GM19023 (cell line): Measurements from ENCODE around the gene ARHGAP10.
A peak's percentile ranks its signal among the peaks of the same experiment; 100 is the strongest.

Experiments
- ATAC-seq: cut with Tn5 transposase; IDR thresholded peaks from one replicate; pipeline ENCODE4 v1.9.1; 2021; ENCODE audit warnings: mild to moderate bottlenecking, moderate library complexity; ENCODE audit not compliant: unreplicated experiment

The ARHGAP10 gene

DNA sequence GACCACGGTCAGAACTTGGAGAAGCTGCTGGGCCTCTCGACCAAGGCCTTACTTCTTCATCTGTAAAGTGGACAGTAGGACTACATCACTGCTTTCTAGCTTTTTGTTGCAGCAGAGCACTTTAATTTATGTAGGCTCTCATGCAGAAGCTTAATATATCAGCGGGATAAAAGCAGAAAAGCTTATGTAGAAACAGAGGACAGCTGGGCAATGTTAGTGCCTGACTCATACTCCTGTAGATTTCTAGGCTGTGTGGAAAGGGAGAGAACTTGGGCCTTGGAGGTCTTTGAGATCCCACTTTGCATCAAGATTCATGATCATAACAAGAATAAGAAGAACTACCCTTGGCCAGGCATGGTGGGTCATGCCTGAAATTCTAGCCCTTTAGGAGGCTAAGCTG lies 91.2 kb downstream of the ARHGAP10 start:
- ATAC-seq, result no peak

DNA sequence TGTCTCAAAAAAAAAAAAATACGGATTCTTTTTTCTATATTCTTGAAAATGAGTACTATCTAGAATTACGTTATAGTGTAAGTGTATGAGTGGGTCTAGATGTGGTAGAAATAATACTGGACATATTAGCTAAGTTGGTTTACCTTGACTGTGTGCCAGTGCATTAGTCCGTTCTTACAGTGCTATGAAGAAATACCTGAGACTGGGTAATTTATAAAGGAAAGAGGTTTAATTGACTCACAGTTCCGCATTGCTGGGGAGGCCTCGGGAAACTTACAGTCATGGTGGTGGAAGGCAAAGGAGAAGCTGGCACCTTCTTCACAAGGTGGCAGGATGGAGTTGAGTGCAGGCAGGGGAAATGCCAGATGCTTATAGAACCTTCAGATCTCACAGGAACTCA lies 92.4 kb downstream of the ARHGAP10 start:
- no peak for ATAC-seq

DNA sequence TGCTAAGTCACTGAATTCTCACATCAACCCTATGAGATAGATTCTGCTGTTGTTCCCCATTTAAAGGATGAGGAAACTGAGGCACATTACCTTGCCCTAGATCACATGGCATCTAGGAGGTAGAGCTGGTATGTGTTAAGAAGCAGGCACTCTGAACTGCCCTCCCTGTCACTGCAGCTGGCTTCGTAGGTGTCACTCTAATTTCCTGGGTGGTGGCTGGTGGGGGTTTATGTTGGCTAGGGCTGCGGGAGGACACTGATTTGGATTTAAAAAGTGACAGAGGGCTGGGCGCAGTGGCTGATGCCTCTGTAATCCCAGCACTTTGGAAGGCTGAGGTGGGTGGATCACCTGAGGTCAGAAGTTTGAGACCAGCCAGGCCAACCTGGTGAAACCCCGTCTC lies 93.0 kb downstream of the ARHGAP10 start:
- ATAC-seq, result no peak

DNA sequence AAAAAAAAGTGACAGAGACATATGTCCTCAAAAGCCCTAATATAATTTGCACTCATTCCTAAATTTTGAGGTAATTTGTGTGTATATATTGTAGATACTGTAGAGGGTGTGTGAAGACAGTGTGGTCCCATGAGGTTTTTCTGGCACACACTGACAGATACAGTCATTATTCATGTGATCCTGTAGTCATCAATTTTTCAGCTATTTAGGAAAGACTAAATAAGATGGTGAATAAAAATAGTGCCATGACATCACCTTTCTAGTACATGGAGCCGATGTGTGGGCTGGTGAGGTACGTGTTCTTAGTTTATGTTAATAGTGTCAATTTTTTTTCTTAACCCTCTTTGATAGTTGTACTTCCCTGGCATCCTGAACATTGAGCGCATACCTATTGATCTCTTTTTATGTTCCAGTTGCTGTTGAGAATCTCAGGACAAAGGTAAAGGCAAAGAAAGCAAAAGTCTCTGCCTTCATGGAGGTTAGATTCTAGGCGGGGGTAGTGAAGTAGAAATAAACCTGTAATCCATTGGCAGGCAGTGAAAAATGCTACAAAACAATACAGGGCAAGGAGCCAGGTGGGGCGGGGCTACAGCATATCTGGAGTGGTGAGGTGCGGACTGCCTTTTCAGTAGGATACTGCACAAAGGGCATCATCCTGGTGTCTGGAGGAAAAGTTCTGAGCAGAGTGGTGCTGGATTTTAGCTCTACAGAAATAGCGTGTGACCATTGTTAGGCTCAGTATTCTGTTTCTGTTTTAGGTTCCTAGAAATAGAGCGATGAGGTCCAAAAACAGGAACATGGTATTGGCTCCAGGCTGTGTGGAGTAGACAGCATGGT lies 93.8 kb downstream of the ARHGAP10 start:
- no peak for ATAC-seq

DNA sequence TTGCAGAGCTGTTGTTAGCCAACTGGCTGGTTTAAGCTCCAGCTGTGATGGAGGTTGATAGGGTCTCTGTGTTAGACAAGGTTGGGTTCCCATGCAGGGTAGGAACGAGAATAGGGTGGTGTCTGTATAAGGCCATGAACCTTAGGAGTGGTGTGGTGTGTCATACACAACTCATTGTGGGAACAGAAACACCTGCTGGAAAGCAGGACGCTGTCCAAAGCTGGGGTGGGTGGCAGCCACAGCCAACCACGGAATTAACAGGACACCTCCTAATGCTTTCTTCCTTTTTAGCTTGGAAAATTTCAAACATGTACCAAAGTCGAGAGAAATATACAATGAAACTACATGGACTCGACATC lies 94.4 kb downstream of the ARHGAP10 start:
- no peak for ATAC-seq

DNA sequence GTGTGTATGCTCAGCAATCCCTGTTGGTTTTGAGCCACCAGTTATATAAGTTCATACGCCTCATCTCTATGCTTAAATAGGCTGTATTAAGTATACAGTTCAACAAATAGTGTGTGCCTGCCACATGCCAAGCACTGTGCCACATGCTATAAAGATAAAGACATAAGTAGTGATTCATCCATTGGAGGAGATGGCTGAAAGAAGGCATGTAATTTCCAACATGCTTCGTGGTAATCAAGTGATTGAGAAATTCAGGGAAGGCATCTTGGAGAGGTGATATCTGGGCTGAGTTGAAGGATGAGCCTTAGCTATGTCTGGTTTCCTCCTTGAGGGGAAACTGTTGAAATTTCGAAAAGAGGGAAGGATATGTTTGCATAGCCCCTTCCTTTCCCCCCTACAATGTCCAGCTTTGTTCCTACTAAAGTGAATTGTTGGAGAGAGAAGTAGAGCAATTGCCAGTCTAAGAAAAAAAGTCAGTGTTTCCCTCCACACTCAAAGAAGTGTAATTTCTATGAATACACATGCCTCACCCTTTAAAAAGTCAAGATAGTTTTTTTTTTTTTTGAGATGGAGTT lies 96.5 kb downstream of the ARHGAP10 start:
- ATAC-seq, result no peak

DNA sequence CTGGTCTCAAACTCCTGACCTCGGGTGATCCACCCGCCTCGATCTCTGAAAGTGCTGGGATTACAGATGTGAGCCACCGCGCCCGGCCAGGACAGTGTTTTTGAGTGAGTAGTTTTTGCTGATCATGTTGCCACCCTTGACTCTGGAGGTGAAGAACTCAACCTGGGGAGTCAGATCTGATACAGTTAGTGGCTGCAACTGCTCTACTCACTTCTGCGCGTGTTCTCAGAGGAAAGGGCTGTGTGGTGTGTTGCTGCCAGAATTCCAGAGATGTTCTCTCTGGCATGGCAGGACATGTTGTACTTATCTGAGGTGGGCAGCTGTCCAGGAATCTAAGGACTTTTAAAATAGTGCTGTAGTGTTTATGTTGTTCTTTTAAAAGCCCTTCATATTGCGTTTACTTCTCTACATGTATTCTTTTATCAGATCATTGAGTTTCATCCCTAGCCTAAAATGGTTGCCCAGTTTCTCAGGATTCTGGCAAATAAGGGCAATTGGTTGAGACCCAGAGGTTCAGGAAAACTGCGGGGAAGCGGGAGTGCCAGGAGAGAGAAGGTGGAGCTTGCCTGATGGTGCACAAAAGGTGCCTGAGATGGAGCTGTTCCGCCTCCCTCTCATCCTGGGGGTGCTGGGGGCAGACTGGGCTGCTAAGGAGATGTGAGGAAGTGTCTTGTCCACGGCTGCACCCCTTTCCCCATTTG lies 97.7 kb downstream of the ARHGAP10 start:
- ATAC-seq, result no peak

DNA sequence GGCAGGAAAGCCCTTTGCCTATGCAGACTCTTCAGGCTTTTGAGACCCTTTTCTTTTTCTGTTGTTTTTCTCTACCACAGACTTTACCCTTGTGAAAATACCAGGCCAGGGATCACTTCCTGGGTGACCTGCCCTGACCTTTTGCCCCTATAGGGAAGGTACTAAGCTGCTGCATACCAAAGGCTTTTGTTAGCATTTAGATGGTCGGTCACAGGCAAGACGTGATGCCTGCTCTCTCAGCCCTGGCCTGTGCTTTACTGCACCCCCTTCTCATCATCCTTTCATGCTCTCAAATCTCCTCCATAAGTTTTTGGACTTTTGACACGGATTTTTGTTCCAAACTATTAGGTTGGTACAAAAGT lies 98.2 kb downstream of the ARHGAP10 start:
- no peak for ATAC-seq

DNA sequence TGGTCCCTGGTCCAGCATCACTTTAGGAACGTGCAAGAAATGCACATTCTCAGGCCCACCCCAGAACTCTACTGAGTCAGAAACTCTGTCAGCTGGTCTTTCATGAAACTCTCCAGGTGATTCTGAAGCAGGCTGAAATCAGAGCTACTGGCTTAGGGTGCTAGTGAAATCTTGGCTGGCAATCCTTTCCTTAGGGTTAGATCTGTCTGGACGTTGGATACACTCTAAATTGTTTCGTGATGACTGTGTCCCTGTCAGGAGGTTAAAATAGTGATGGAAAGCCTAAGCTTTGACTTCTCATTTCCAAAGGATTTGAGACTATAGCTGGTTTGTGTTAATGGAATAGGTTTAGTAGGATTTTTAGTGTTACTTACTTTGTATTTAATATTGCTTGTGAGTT lies 99.1 kb downstream of the ARHGAP10 start:
- ATAC-seq, result no peak

DNA sequence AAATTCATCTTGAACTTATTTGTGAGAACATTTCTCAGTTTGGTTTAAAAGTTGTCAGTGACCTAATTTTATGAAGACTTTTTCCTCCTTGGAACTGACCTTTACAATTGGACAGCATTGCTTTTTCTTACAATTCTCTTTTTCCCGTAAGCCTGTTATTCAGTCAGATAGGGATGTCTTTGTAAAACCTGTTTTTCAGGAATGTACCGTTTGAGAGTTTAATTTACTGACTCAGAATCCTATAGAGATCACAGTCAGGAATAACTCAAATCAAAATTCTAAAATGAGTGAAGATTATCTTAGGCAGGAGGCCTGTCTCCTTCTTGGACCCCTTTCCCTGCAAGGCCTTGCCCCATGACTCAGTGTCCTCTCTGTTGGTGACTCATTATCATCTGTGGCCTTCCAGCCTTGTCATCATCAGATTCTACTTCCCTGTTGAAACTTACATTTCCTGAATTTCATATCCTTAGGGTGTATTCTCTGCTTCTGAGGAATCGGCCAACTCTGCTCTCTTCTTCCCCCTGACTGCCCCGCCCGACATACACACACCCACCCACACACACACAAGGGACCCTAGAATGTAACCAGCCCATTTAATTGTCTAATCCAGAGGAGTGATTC lies 99.8 kb downstream of the ARHGAP10 start:
- no peak for ATAC-seq

DNA sequence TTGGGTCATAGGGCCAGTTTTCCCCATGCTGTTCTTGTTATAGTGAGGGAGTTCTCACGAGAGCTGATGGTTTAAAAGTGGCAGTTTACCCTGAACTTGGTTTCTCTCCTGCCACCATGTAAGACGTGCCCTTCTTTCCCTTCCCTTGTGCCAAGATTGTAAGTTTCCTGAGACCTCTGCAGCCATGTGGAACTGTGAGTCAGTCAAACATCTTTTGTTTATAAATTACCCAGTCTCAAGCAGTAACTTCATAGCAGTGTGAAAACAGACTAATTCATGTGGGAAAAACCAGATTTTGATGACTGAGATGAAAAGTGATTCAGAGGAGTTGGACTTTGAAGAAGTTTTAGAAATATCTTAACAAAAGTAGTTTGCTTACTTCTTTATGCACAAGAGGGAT lies 101.4 kb downstream of the ARHGAP10 start:
- no peak for ATAC-seq

DNA sequence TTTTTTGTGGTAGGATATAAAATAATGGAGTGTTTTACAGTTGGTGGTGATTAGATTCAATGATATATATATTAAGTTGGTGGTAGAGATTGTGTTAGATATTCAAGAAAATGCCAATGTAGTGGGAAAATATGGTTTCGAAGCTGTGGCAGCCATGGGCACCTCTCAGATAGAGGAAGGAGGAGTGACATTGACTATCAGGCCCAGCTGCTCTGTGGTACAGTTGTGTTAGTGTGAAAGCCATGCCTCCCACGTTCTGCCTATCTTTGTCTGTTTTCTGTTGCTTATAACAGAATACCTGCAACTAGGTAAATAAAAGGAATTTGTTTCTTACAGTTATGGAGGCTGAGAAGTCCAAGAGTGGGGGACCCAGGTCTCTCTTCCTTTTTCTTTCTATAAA lies 101.9 kb downstream of the ARHGAP10 start:
- no peak for ATAC-seq

DNA sequence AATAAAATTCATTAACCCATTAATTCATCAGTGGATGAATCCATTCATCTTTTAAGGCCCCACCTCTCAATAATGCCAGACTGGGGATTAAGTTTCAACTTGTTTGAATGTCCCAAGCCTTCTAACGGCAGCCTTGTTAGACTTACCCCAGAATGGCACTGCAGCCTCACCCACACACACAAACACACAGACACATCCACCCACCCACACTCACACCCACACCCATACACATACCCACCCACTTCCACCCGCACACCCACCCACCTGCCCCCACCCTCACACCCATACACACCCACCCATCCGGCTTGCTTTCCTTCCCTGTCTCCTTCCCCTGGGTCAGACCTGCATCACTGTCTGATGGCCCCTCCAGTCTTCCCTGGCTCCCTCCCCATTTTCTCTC lies 102.6 kb downstream of the ARHGAP10 start:
- no peak for ATAC-seq

DNA sequence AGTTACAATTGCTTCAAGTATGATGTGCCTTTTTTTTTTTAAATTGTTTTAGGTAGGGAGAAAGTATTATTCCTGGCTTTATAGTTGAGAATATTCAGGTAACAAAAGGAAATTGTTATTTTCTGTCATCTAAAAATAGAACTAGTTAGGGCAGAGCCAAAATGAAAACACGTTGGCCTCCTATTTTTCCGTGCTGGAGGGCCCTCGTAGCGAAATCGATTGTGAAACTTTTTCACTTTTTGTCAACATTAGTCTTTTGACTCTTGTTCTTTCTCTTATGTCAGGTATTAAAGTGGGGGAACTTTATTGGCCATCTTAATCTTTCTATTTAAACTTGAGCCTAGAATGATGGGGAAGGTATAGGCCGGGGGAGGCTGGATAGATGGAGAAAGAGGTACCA lies 104.9 kb downstream of the ARHGAP10 start:
- ATAC-seq, result no peak

DNA sequence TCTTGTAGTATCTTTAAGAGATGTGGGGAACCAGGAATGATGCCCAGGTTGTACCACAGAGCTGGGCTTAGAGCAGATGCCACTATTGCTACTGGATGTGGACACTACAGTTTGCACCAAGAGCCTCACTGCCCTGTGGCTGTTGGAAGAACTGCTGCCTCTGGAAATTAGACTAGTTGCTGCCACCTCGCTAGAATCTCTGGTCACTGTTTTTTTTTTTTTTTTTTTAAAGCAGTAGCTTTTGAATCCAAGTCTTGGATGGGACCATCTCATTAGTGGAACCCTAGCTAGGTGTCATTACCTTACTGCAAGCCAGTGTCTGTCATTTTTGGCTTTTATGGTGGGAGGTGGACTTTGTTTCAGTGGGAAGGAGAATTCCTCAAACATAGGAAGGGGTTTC lies 105.5 kb downstream of the ARHGAP10 start:
- ATAC-seq, result no peak

DNA sequence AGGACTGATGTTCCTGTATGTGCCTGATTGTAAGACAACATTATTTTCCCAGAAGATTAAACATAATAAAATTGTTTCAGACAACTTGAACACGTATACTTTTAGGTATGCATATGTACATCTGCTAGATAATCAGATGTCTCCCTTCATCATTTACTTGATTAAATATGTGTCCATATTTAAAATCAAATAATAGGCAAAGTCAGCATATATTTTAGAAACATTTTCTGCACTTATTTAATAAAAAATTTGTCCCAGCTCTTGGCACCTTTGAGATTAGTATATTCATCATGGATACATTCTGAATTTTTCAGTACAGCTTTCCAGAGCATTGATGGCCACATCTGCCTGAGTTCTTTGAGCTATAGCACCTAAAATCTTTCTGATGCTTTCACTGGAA lies 106.0 kb downstream of the ARHGAP10 start:
- no peak for ATAC-seq

DNA sequence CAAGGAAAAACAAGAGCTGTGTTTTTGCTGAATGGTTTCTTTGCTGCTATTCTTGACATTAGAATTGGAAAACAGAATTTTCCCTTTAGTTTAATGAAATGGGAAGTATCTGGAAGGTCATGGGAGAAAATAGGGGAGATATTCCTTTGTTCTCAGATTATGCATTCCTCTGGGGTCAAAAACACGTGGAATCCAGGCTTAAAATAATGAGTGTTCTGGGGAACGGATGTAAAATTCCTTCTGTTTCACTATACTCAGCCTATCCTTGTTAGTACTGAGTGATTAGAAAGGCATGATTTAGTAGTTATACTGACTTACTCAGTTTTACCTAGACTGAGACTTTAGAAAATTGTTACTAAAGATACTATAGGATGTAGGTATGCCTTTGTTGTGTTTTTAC lies 107.3 kb downstream of the ARHGAP10 start:
- no peak for ATAC-seq

DNA sequence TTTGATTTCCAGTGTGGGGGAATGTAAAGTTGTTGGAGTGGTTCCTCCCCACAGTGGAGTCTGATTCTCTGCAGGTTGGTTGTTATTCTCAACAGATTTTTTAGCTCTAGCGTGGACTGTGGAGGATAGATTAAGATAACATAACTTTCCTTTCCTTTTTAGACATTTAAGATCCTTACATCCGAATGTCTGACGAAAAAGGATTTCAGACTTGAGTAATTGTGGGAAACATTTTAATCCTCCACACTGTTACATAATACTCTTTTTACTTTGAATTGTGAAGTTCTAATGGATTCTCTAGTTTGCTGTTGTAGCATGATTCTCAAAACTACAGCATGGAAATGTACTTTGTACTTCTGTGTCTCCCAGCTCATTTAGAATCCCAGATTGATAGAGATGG lies 107.8 kb downstream of the ARHGAP10 start:
- ATAC-seq, result no peak

DNA sequence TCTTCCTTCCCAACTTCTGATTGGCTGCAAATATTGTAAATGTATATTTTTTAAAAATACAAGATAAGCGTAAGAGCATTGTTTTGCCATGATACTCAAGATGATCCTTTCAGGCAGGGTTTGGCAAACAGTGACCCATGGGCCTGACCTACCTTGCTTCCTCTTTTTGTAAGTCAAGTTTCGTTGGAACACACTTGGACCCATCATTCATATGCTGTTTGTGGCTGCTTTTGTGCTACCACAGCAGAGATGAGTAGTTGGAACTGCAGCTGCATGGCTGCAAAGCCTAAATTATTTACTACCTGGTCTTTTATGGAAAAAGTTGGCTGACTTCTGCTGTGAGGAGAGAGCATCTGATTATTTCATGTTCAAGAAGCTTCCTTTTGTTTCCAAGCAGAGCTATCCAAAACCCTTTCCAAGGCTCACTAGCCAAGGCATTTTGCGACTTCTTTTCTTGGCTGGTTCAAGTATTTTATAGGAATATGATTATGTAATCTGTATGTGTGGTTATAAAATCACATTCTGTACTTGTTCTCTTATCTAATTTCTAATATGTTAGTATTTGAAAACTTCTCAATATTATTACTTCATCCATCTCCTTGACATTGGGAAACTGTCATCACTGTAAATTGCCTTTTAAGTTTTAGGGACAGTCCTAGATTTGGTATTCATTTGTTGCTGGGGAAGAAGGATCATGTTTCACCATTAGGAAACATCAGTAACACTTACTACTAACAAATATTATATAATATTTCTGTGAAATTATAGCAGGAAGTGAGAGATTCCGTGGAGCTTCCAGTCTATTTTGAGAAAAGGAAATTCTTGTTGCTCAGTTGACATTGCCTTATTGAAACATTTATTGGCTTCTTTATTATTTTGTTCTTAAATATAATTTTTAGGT lies 109.2 kb downstream of the ARHGAP10 start:
- ATAC-seq, result peak; percentile 67

DNA sequence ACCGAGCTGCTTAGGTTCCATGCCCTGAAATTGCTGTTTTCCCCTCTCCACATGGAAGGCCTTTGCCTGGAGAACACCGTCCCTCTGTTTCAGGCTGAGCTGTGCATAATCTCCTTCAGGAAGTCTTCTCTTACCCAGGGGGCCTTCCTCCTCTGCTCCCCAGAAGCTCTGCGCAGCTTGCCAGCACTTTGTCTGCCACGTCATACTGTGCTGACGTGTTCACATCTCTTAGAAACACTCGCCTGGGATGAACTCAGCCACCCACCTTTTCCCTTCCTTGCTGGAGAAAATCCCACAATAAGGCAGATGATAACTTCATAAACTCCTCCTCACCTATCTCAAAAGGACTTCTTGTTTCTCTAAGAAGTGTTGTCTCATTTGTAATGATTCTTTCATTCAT lies 110.7 kb downstream of the ARHGAP10 start:
- ATAC-seq, result no peak

DNA sequence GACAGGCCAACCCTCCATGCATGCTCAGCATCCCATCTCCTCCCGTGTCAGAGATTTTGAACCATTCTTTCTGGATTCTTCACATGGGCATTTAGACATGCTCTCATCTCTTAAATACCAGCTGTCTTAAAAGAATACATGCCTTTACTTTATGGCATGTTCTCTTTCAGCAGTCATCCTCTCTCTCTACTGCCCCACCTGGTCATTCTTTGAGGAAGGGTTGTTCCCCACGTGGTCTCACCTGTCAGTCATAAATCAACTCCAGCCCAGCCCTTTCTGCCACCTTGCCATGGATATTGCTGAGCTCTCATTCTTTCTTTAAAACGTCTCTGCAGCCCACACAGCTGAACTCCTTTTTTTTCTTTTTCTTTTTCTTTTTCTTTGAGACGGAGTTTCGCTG lies 111.3 kb downstream of the ARHGAP10 start:
- no peak for ATAC-seq
